ENCODE data around the gene CES3.

DNA sequence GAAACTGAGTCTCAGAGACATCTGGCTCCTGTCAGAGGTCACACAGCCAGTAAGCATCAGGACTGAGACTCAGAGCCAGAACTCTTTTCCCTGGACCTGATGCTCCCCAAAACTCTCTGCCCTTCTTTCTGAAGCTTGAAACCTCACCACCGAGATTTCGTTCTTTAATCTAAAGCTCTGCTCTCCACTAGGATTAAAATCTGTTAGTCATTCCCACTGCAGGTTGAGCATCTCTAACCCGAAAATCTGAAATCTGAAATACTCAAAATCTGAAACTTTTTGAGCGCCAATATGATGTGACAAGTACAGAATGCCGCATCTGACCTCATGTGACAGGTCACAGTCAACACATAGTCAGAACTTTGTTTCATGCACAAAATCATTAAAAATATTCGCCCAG is 44.5 kb upstream of the CES3 start:
- TF ChIP-seq CTCF (IDR thresholded peaks at IDR 0.05) (no peak), POLR2A (IDR thresholded peaks at IDR 0.05) (no peak)
